Measurements from ENCODE around the gene ZNF771. TPM values are rescaled to one million over a fixed set of nuclear protein-coding genes. Genes with fewer than 3 reads are reported as not detected.

The ZNF771 gene
- total and polyA plus RNA-seq, 9 of the 15 experiments (the other 6 are each of a cell fraction or from before 2014, with no cell fraction given), result 1.5 to 12.6 (median 4.4) TPM

- TF ChIP-seq E2F6 (IDR thresholded peaks at IDR 0.05; ENCODE audit: borderline replicate concordance in 1 of 2, extremely low read depth in 1 of 2, insufficient read depth in 1 of 2, insufficient read length in 1 of 2, low read depth in 1 of 2, low read length in 1 of 2, poor library complexity in 1 of 2, severe bottlenecking in 1 of 2), result no peak
- TF ChIP-seq PHF21A (IDR thresholded peaks at IDR 0.05; ENCODE audit: borderline replicate concordance, low read depth), result no peak
- TF ChIP-seq TBP (optimal IDR thresholded peaks at IDR 0.05; ENCODE audit: low read depth, low read length), result peak; percentile 20
- no peak for TF ChIP-seq GATAD2B (IDR thresholded peaks at IDR 0.05; ENCODE audit: borderline replicate concordance)
- no peak for TF ChIP-seq RREB1 (CRISPR knock-in tag; IDR thresholded peaks at IDR 0.05)
- no peak for TF ChIP-seq RERE (CRISPR knock-in tag; IDR thresholded peaks at IDR 0.05; ENCODE audit: borderline replicate concordance)
- no peak for TF ChIP-seq RBM22 (IDR thresholded peaks at IDR 0.05; ENCODE audit: low read depth, low read length, poor library complexity, severe bottlenecking)
- peak; percentile 61; the same call in 1 of the 2 replicates for TF ChIP-seq SMARCE1 (IDR thresholded peaks at IDR 0.05)
Measured at GRCh38 chr16:30395992-30396585, 11.3 kb upstream of the ZNF771 start (continued).

Data from K562 (cell line).